CD14-positive monocyte (primary cell): Measurements from ENCODE around the gene GIT2. TPM values are rescaled to one million over a fixed set of nuclear protein-coding genes. Genes with fewer than 3 reads are reported as not detected.

Experiments
- DNase-seq, 3 donors: peaks; one replicate each; pipeline ENCODE4 v3.0.0-alpha.2; 2011 to 2022
- H2AFZ ChIP-seq: 2 replicates; pipeline ENCODE4 v1.6.0; 2012; ENCODE audit warnings: mild to moderate bottlenecking, low read depth, low read length, inconsistent platforms; ENCODE audit not compliant: insufficient read depth, poor library complexity, severe bottlenecking
- H3K27ac ChIP-seq, 2 donors: 1 replicate in 1 of 2; 2 replicates in 1 of 2; pipeline ENCODE4 v1.5.1; 2012 to 2013; ENCODE audit warnings: low read length in 2 of 2, control low read depth in 1 of 2, inconsistent platforms in 1 of 2, low read depth in 1 of 2, mild to moderate bottlenecking in 1 of 2
- H3K27me3 ChIP-seq, 2 donors: one replicate each; pipeline versions ENCODE4 v1.6.0 to v1.6.1; 2011 to 2013; ENCODE audit warnings: low read length in 2 of 2; ENCODE audit not compliant: control insufficient read depth in 2 of 2, insufficient read depth in 2 of 2
- H3K36me3 ChIP-seq, 2 donors: replicated peaks in 1 of 2; 1 replicate in 1 of 2; 2 replicates in 1 of 2; pipeline versions ENCODE4 v1.5.1 to v1.6.1; 2012 to 2013; ENCODE audit warnings: low read length in 2 of 2, control low read depth in 1 of 2, inconsistent platforms in 1 of 2, mild to moderate bottlenecking in 1 of 2; ENCODE audit not compliant: insufficient read depth in 2 of 2, control insufficient read depth in 1 of 2
- H3K4me1 ChIP-seq, 2 donors: 1 replicate in 1 of 2; 2 replicates in 1 of 2; pipeline versions ENCODE4 v1.5.1 to v1.6.1; 2012 to 2013; ENCODE audit warnings: low read length in 2 of 2, control low read depth in 1 of 2, inconsistent platforms in 1 of 2, mild to moderate bottlenecking in 1 of 2, moderate library complexity in 1 of 2; ENCODE audit not compliant: insufficient read depth in 2 of 2, control insufficient read depth in 1 of 2
- H3K4me2 ChIP-seq: replicated peaks from 2 replicates; pipeline ENCODE3; 2012; ENCODE audit warnings: low read length, moderate library complexity, mild to moderate bottlenecking; ENCODE audit not compliant: poor library complexity, severe bottlenecking; ENCODE audit errors: extremely low read depth
- H3K4me3 ChIP-seq, 3 experiments: fragments of 200-600 bp in 1 of 3; sonication (generic) in 1 of 3; replicated peaks in 1 of 3; 1 replicate in 2 of 3; 2 replicates in 1 of 3; pipeline ENCODE4 v1.5.1; 2011 to 2013; ENCODE audit warnings: low read length in 3 of 3, mild to moderate bottlenecking in 3 of 3, control low read depth in 2 of 3, low read depth in 2 of 3, inconsistent platforms in 1 of 3, moderate library complexity in 1 of 3
- H3K79me2 ChIP-seq: 2 replicates; pipeline ENCODE4 v1.6.0; 2012; ENCODE audit warnings: mild to moderate bottlenecking, control low read depth, inconsistent platforms, low read length, moderate library complexity; ENCODE audit not compliant: insufficient read depth
- H3K9ac ChIP-seq: 2 replicates; pipeline ENCODE4 v1.6.0; 2017; ENCODE audit warnings: low read length, mild to moderate bottlenecking; ENCODE audit not compliant: insufficient read depth, poor library complexity, severe bottlenecking
- H3K9me3 ChIP-seq, 2 donors: replicated peaks in 1 of 2; 1 replicate in 1 of 2; 2 replicates in 1 of 2; pipeline versions ENCODE4 v1.5.1 to v1.6.1; 2012 to 2013; ENCODE audit warnings: low read length in 2 of 2, control low read depth in 1 of 2; ENCODE audit not compliant: control insufficient read depth in 1 of 2, insufficient read depth in 1 of 2
- H4K20me1 ChIP-seq: 2 replicates; pipeline ENCODE4 v1.6.0; 2012; ENCODE audit warnings: mild to moderate bottlenecking, low read length, control low read depth, moderate library complexity; ENCODE audit not compliant: insufficient read depth
- H3K27ac Mint-ChIP-seq, 7 donors: one replicate each; pipeline ENCODE4 v1.8.0; 2020; ENCODE audit warnings: mild to moderate bottlenecking in 7 of 7, mixed read lengths in 7 of 7, moderate library complexity in 6 of 7, inconsistent platforms in 2 of 7
- H3K27me3 Mint-ChIP-seq, 3 donors: one replicate each; pipeline ENCODE4 v1.8.0; 2021 to 2022; ENCODE audit warnings: low read depth in 3 of 3, mild to moderate bottlenecking in 3 of 3, mixed read lengths in 3 of 3, moderate library complexity in 3 of 3, inconsistent platforms in 1 of 3
- H3K36me3 Mint-ChIP-seq, 2 donors: one replicate each; pipeline ENCODE4 v1.8.0; 2020; ENCODE audit warnings: mixed read lengths in 2 of 2, inconsistent platforms in 1 of 2, mild to moderate bottlenecking in 1 of 2
- H3K4me1 Mint-ChIP-seq: one replicate; pipeline ENCODE4 v1.8.0; 2020; ENCODE audit warnings: mild to moderate bottlenecking, mixed read lengths
- H3K4me3 Mint-ChIP-seq, 2 donors: one replicate each; pipeline ENCODE4 v1.8.0; 2020; ENCODE audit warnings: mild to moderate bottlenecking in 2 of 2, mixed read lengths in 2 of 2, moderate library complexity in 1 of 2
- H3K9me3 Mint-ChIP-seq, 7 donors: one replicate each; pipeline ENCODE4 v1.8.0; 2020 to 2022; ENCODE audit warnings: mixed read lengths in 7 of 7, mild to moderate bottlenecking in 6 of 7, moderate library complexity in 6 of 7, inconsistent platforms in 2 of 7
- CTCF ChIP-seq: fragments of 200-600 bp; IDR thresholded peaks from one replicate; pipeline ENCODE4 v1.8.0; 2022; ENCODE audit warnings: antibody characterized with exemption, mild to moderate bottlenecking
- WGBS: methylation state at CpG from one replicate; pipeline ENCODE4 v1.1.5; 2013; ENCODE audit warnings: missing lambda C conversion rate; ENCODE audit not compliant: insufficient coverage; 5-methylcytosine and 5-hydroxymethylcytosine counted together
- intact Hi-C, 2 donors: fragments of 100-400 bp; cut with micrococcal nuclease; formaldehyde crosslinking; loops; one replicate each; pipeline versions ENCODE4 v1.15.0 to v1.15.1; 2023
- polyA minus RNA-seq: library from RNA; depleted of rRNA, polyadenylated mRNA; stranded (reverse); fragments of >200 nt; gene quantifications from 2 replicates; pipeline ENCODE4 v1.2.3, GENCODE V29; 2012
- polyA plus RNA-seq, 3 donors: library from polyadenylated mRNA; depleted of rRNA in 1 of 3; unstranded in 2 of 3; stranded (reverse) in 1 of 3; fragments of 300-500 nt in 2 of 3; fragments of >200 nt in 1 of 3; fragmentation: Illumina TruSeq in 2 of 3; gene quantifications; 1 replicate in 2 of 3; 2 replicates in 1 of 3; pipeline ENCODE4 v1.2.3, GENCODE V29; 2012 to 2021
- total RNA-seq, 12 experiments: library from RNA in 1 of 12; stranded (reverse) in 1 of 12; fragments of 120-200 nt in 1 of 12; gene quantifications; one replicate each; pipeline ENCODE4 v1.2.4 and lab custom pipeline; 2013 to 2026; ENCODE audit warnings: mixed read lengths in 6 of 12, inconsistent platforms in 1 of 12

GIT2 gene
- 115 TPM for total RNA-seq (2013)
- polyA plus RNA-seq (100 to 1,000 TPM in 1 of 3 donors, 10 to 100 TPM in 2; 75.8 to 139 (median 98.8) TPM), polyA minus RNA-seq (89.8 and 133 TPM in 2 replicates), total RNA-seq (lab: John Stamatoyannopoulos, UW) (21.8 to 152 (median 110) reads per million in 11 experiments)

- peak within 1 kb of the TSS; percentile 87 to 96 for H3K27ac ChIP-seq
- peaks cover 10 to 24% of the 10 kb centered on the region in 2 donors for H3K36me3 ChIP-seq
- H3K27me3 Mint-ChIP-seq = no peaks in the 10 kb centered on the region
- H4K20me1 ChIP-seq = peaks cover 58% of the 10 kb centered on the region
- H3K27ac Mint-ChIP-seq = peak within 1 kb of the TSS; percentile 97 to 99 (median 98)
- DNase-seq = peak; percentile 92 to 94 (median 94)
- peak within 1 kb of the TSS; percentile 97 to 99 for H3K4me3 Mint-ChIP-seq
- H3K9me3 Mint-ChIP-seq = no peaks in the 10 kb centered on the region
- no peaks in the 10 kb centered on the region for H3K27me3 ChIP-seq
- H3K9ac ChIP-seq = peak within 1 kb of the TSS; percentile 97
- under 1% methylated on average over 56 of the region's 65 CpGs for WGBS
- H3K79me2 ChIP-seq = peaks cover 81% of the 10 kb centered on the region
- H3K4me1 Mint-ChIP-seq = peaks cover 58% of the 10 kb centered on the region
- no peaks in the 10 kb centered on the region for H3K9me3 ChIP-seq
- H3K36me3 Mint-ChIP-seq = peaks cover 14 to 22% of the 10 kb centered on the region in 2 donors
- H2AFZ ChIP-seq = peak within 1 kb of the TSS; percentile 75
- H3K4me2 ChIP-seq = peak within 1 kb of the TSS; percentile 85
- intact Hi-C loops = no loop called here
- peaks cover 51 to 60% of the 10 kb centered on the region in 2 donors for H3K4me1 ChIP-seq
- H3K4me3 ChIP-seq = peak within 1 kb of the TSS; percentile 66 to 94 (median 73)
- no peak for TF ChIP-seq CTCF
Observed at GRCh38 chr12:109995686-109996482, at the start of gene GIT2. GIT2 (minus strand) TSS chr12:109996368; CDS start chr12:109996224, 144 bp downstream.

GRCh38 chr12:110042264-110042663 lies 46.1 kb upstream of the GIT2 start:
- no peak for DNase-seq
- TF ChIP-seq CTCF = no peak
- peaks cover 30 to 42% of the 10 kb centered on the region in 2 donors for H3K36me3 ChIP-seq
- no peaks in the 10 kb centered on the region for H3K9me3 ChIP-seq
- H3K36me3 Mint-ChIP-seq = peaks cover 37 to 42% of the 10 kb centered on the region in 2 donors
- no peak overlapping the region for H3K4me3 ChIP-seq
- H3K4me1 Mint-ChIP-seq = peaks cover 34% of the 10 kb centered on the region
- no peaks in the 10 kb centered on the region for H3K9me3 Mint-ChIP-seq
- no peak overlapping the region for H2AFZ ChIP-seq
- peak overlapping the region in 1 of 2 donors; percentile 21 for H3K27ac ChIP-seq
- H3K9ac ChIP-seq = no peak overlapping the region
- H3K4me1 ChIP-seq = peaks cover 25 to 28% of the 10 kb centered on the region in 2 donors
- H3K4me2 ChIP-seq = no peak overlapping the region
- H3K27me3 Mint-ChIP-seq = no peaks in the 10 kb centered on the region
- peaks cover 39% of the 10 kb centered on the region for H3K79me2 ChIP-seq
- H4K20me1 ChIP-seq = peaks cover 46% of the 10 kb centered on the region
- peak overlapping the region in 2 of 7 donors; percentile 39 to 42 for H3K27ac Mint-ChIP-seq
- H3K27me3 ChIP-seq = no peaks in the 10 kb centered on the region
- WGBS = 96% methylated on average over 3 of the region's 3 CpGs
- intact Hi-C loops = loop anchor here in 1 of 2 donors (10.0 kb wide), 1 partner anchor 83 kb away; the partner anchor contains the start of gene IFT81
- no peak overlapping the region for H3K4me3 Mint-ChIP-seq
